Spleen (tissue), 11 donors: ENCODE data around the gene GNRH2. TPM values are rescaled to one million over a fixed set of nuclear protein-coding genes. Genes with fewer than 3 reads are reported as not detected.
A peak's percentile ranks its signal among the peaks of the same experiment; 100 is the strongest.
"Not testable (repeated sequence)": the region's sequence is repeated elsewhere in the genome, so short reads cannot be mapped to it uniquely, and the experiment has no call there.

Experiments used
- DNase-seq: peaks from one replicate; pipeline ENCODE4 v3.0.0-alpha.2; 2020
- H3K27ac ChIP-seq, 8 donors: fragments of 200-600 bp; sonication (generic) in 7 of 8; 1 replicate in 4 of 8; 2 replicates in 4 of 8; pipeline versions ENCODE4 v1.5.0 to v1.8.0; 2016 to 2021; ENCODE audit warnings: inconsistent platforms in 4 of 8, mild to moderate bottlenecking in 4 of 8, moderate library complexity in 1 of 8
- H3K27me3 ChIP-seq, 7 donors: fragments of 200-600 bp; sonication (generic) in 6 of 7; replicated peaks in 1 of 7; 1 replicate in 4 of 7; 2 replicates in 3 of 7; pipeline versions ENCODE4 v1.5.0 to v1.8.0; 2016 to 2021; ENCODE audit warnings: inconsistent platforms in 3 of 7, mild to moderate bottlenecking in 1 of 7
- H3K36me3 ChIP-seq, 6 donors: fragments of 200-600 bp; sonication (generic) in 5 of 6; 1 replicate in 4 of 6; 2 replicates in 2 of 6; pipeline versions ENCODE4 v1.5.0 to v1.8.0; 2016 to 2021; ENCODE audit warnings: inconsistent platforms in 2 of 6
- H3K4me1 ChIP-seq, 6 donors: fragments of 200-600 bp; sonication (generic) in 5 of 6; 1 replicate in 3 of 6; 2 replicates in 3 of 6; pipeline versions ENCODE4 v1.5.0 to v1.8.0; 2016 to 2021; ENCODE audit warnings: inconsistent platforms in 3 of 6
- H3K4me3 ChIP-seq, 8 donors: fragments of 200-600 bp; sonication (generic) in 7 of 8; 1 replicate in 4 of 8; 2 replicates in 4 of 8; pipeline versions ENCODE4 v1.5.0 to v1.8.0; 2016 to 2021; ENCODE audit warnings: inconsistent platforms in 4 of 8, mild to moderate bottlenecking in 4 of 8, moderate library complexity in 2 of 8
- H3K9me3 ChIP-seq, 8 donors: fragments of 200-600 bp; sonication (generic) in 7 of 8; 1 replicate in 4 of 8; 2 replicates in 4 of 8; pipeline versions ENCODE4 v1.5.0 to v1.8.0; 2016 to 2021; ENCODE audit warnings: inconsistent platforms in 4 of 8
- POLR2A ChIP-seq, 3 donors: fragments of 450-650 bp; IDR thresholded peaks; one replicate each; pipeline ENCODE4 v1.5.1; 2017; ENCODE audit warnings: antibody characterized with exemption in 3 of 3, mild to moderate bottlenecking in 1 of 3
- POLR2AphosphoS5 ChIP-seq, 3 donors: sonication (generic); formaldehyde crosslinking; IDR thresholded peaks; one replicate each; pipeline ENCODE4 v1.5.1; 2017; ENCODE audit warnings: antibody characterized with exemption in 3 of 3
- WGBS, 5 donors: extraction: QIAGEN DNeasy Blood & Tissue Kit in 3 of 5; methylation state at CpG; one replicate each; pipeline versions ENCODE4 v1.1.5 to v1.1.7; 2013 to 2018; 5-methylcytosine and 5-hydroxymethylcytosine counted together
- intact Hi-C: fragments of 100-400 bp; cut with DNase I; formaldehyde crosslinking; loops from one replicate; pipeline ENCODE4 v1.15.0; 2023; ENCODE audit warnings: low total_unique reads
- polyA plus RNA-seq, 3 donors: library from polyadenylated mRNA; stranded (reverse); fragments of 200-250 nt; gene quantifications; one replicate each; pipeline ENCODE4 v1.2.1, GENCODE V29; 2013
- total RNA-seq, 7 donors: library from RNA; depleted of rRNA in 3 of 7; stranded (reverse); fragments of >200 nt in 3 of 7; fragmentation: NEBNext Ultra II Directional in 4 of 7; extraction: Animal tissue kit (Norgen Biotek cat#: 25700) in 4 of 7; gene quantifications; one replicate each; pipeline versions ENCODE4 v1.1.0 to v1.2.1, GENCODE V29; 2016 to 2021
- TF ChIP-seq, protein P1 (sequence below), 11 experiments: fragments of 200-600 bp in 7 of 11; fragments of 450-650 bp in 4 of 11; sonication (generic) in 4 of 11; IDR thresholded peaks in 8 of 11; conservative IDR thresholded peaks in 3 of 11; 1 replicate in 7 of 11; 2 replicates in 4 of 11; pipeline versions ENCODE4 v1.4.0 to v1.8.0; 2016 to 2021; ENCODE audit warnings: antibody characterized with exemption in 11 of 11, inconsistent platforms in 4 of 11, mild to moderate bottlenecking in 1 of 11
- donor health status: healthy with polysubstance abuse.
- donor health status: DM: no; HTN: no; CAD: no; lungs with moderate emphysema.
- donor health status: DM: no; HTN: no; CAD: no.
- donor health status: Bipolar disorder and iron deficiency.
- donor health status: healthy.
- donor health status: DM: no; HTN: no; CAD: no.
- donor health status: DM: yes; HTN: yes; CAD: no.

The GNRH2 gene
- total and polyA plus RNA-seq, 10 donors, result 0.70 to 1.7 (median 1.0) TPM; not detected in 6

DNA sequence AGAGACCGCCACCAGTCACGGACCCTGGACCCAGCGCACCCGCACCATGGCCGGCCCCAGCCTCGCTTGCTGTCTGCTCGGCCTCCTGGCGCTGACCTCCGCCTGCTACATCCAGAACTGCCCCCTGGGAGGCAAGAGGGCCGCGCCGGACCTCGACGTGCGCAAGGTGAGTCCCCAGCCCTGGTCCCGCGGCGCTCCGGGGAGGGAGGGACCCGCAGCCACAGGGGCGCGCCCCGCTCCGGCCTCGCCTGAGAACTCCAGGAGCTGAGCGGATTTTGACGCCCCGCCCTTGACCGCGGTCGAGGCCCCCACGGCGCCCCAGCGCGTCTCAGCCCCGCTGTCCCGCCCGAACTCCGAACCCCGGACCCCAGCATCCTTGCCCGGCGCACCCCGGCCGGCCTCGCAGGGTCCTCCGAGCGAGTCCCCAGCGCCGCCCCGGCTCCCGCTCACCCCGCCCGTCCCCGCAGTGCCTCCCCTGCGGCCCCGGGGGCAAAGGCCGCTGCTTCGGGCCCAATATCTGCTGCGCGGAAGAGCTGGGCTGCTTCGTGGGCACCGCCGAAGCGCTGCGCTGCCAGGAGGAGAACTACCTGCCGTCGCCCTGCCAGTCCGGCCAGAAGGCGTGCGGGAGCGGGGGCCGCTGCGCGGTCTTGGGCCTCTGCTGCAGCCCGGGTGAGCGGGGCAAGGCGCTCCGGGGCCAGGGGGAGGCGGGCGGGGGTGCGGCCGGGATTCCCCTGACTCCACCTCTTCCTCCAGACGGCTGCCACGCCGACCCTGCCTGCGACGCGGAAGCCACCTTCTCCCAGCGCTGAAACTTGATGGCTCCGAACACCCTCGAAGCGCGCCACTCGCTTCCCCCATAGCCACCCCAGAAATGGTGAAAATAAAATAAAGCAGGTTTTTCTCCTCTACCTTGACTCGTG is 28.4 kb downstream of the GNRH2 start, which contains the start of gene OXT:
TSS of gene OXT (plus strand) at position 11 of the 920 bp plus-strand sequence. CDS start at position 47, 36 bp downstream.
- peak within 1 kb of the TSS; percentile 44 to 81 (median 54) for H3K4me3 ChIP-seq
- peak in 2 of 3 donors; percentile 47 to 54 for TF ChIP-seq POLR2AphosphoS5 (IDR thresholded peaks at IDR 0.05)
- TF ChIP-seq, protein P1, sequence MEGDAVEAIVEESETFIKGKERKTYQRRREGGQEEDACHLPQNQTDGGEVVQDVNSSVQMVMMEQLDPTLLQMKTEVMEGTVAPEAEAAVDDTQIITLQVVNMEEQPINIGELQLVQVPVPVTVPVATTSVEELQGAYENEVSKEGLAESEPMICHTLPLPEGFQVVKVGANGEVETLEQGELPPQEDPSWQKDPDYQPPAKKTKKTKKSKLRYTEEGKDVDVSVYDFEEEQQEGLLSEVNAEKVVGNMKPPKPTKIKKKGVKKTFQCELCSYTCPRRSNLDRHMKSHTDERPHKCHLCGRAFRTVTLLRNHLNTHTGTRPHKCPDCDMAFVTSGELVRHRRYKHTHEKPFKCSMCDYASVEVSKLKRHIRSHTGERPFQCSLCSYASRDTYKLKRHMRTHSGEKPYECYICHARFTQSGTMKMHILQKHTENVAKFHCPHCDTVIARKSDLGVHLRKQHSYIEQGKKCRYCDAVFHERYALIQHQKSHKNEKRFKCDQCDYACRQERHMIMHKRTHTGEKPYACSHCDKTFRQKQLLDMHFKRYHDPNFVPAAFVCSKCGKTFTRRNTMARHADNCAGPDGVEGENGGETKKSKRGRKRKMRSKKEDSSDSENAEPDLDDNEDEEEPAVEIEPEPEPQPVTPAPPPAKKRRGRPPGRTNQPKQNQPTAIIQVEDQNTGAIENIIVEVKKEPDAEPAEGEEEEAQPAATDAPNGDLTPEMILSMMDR (IDR thresholded peaks at IDR 0.05 in 8 of 11, conservative IDR thresholded peaks at IDR 0.05 in 3 of 11), result no peak
- WGBS, 5 donors, result 7 to 21% (median 8%) methylated on average over 30 to 95 of the region's 95 CpGs
- intact Hi-C loops, result no loop called here
- peak within 1 kb of the TSS in 3 of 8 donors; percentile 53 to 71 (median 54) for H3K27ac ChIP-seq
- H3K4me1 ChIP-seq, result peaks cover 0 to 24% (median 16%) of the 10 kb centered on the region in 6 donors
- peaks cover 0 to 44% (median 19%) of the 10 kb centered on the region in 7 donors for H3K27me3 ChIP-seq
- peak; percentile 91 for DNase-seq
- H3K9me3 ChIP-seq, result no peaks in the 10 kb centered on the region
- no peaks in the 10 kb centered on the region for H3K36me3 ChIP-seq

DNA sequence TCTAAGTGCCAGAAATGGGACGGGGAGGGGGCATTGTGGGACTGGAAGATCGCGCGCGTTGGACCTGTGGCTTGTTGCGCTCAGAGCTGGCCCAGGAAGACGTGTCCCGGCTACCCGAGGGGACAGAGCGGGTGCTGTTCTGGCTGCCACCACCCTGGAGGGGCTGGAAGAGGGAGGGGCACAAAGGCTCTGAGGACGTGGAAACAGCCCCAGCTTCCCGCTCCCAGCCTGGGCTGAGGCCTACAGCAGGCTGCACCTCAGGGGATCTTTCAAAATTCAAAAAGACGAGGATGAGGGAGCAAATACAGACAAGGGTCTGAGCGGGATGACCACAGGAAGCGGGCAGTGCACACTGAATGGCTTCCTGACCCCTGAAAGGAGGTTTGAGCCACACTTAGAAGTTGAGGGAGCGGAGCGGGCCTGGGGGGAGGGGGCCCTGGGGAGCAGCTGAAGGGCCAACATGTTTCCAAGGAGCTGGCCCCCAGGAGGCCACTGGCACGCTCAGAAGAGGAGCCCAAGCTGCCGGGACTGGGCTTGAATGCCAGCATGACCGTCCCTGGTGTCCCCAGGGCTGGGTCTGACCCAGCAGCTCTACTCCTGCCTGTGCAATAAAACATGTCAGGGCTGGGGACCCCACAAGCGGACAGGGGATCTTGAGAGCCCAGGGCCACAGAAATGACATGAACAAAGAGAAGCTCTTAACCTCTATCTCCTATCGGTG is 29.3 kb downstream of the GNRH2 start:
- intact Hi-C loops, result no loop called here
- Histone ChIP-seq H3K27ac (peak overlapping the region in 2 of 8 donors; percentile 53 to 71), H3K4me1 (peaks cover 0 to 30% (median 16%) of the 10 kb centered on the region in 6 donors), H3K27me3 (peaks cover 0 to 50% (median 19%) of the 10 kb centered on the region in 7 donors), H3K4me3 (peak overlapping the region in 5 of 8 donors; percentile 53 to 81 (median 60)), H3K9me3 (no peaks in the 10 kb centered on the region), H3K36me3 (no peaks in the 10 kb centered on the region)
- TF ChIP-seq, protein P1 (IDR thresholded peaks at IDR 0.05 in 8 of 11, conservative IDR thresholded peaks at IDR 0.05 in 3 of 11), result no peak
- TF ChIP-seq POLR2AphosphoS5 (IDR thresholded peaks at IDR 0.05) (no peak), POLR2A (IDR thresholded peaks at IDR 0.05) (no peak)
- 77 to 81% (median 80%) methylated on average over 16 to 22 of the region's 22 CpGs for WGBS, 5 donors
- DNase-seq, result peak; percentile 42

DNA sequence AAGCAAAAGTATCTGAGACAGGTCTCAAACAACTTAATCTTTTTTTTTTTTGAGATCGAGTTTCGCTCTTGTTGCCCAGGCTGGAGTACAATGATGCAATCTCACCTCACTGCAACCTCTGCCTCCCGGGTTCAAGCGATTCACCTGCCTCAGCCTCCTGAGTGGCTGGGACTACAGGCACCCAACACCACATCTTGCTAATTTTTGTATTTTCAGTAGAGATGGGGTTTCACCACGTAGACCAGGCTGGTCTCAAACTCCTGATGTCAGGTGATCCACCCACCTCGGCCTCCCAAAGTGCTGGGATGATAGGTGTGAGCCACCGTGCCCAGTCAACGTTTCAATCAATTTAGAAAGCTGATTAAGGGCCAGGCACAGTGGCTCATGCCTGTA is 29.8 kb downstream of the GNRH2 start:
- H3K27ac ChIP-seq, intact Hi-C loops, DNase-seq, H3K4me3 ChIP-seq, H3K36me3 ChIP-seq, H3K9me3 ChIP-seq: not testable (repeated sequence)
- peaks cover 0 to 56% (median 25%) of the 10 kb centered on the region in 7 donors for H3K27me3 ChIP-seq
- H3K4me1 ChIP-seq, result peaks cover 0 to 30% (median 16%) of the 10 kb centered on the region in 6 donors
- WGBS, 5 donors, result 84 to 96% (median 91%) methylated on average over 8 of the region's 8 CpGs

DNA sequence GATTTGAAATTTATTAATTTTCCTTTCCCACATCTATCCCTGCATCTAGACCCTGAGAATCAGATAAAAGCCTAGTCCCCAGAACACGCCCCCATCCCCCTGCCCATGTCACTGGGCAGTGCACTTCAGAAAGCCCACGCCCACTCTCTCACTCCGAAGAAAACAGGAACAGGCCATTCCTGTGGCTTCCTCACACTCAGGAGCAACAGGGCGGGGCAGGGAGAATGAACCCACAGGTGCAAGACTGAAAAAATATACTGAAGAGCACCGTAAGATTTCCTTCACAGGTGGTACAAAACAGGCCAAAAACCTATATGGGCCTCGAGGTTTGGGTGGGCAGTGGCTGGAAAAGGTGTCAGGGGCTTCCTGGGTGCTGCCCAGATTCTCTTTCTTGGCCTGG is 31.4 kb downstream of the GNRH2 start:
- no peak for DNase-seq
- 28 to 54% (median 36%) methylated on average over 6 of the region's 6 CpGs for whole genome bisulfite sequencing, 5 donors
- intact Hi-C loops, result no loop called here
- Histone ChIP-seq H3K9me3 (no peaks in the 10 kb centered on the region), H3K4me1 (peaks cover 0 to 30% (median 16%) of the 10 kb centered on the region in 6 donors), H3K4me3 (no peak overlapping the region), H3K27ac (no peak overlapping the region), H3K36me3 (no peaks in the 10 kb centered on the region), H3K27me3 (peaks cover 0 to 68% (median 25%) of the 10 kb centered on the region in 7 donors)
- TF ChIP-seq, protein P1 (IDR thresholded peaks at IDR 0.05 in 8 of 11, conservative IDR thresholded peaks at IDR 0.05 in 3 of 11), result no peak
- TF ChIP-seq POLR2AphosphoS5 (IDR thresholded peaks at IDR 0.05), result no peak

DNA sequence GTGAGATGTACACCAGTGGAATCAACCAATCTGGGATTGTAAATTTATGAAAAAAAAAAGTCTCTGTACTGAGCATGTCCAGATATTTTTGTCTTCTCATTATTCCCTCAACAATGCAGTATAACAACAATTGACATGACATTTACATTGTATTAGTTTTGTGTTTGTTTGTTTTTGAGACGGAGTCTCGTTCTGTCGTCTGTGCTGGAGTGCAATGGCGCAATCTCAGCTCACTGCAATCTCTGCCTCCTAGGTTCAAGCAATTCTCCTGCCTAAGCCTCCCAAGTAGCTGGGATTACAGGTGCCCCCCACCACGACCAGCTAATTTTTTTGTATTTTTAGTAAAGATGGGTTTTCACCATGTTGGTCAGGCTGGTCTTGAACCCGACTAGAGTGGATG is 31.9 kb downstream of the GNRH2 start:
- H3K36me3 ChIP-seq, intact Hi-C loops, H3K27ac ChIP-seq, DNase-seq, H3K4me3 ChIP-seq, H3K9me3 ChIP-seq: not testable (repeated sequence)
- 75 to 84% (median 80%) methylated on average over 6 of the region's 6 CpGs for WGBS, 5 donors
- Histone ChIP-seq H3K27me3 (peaks cover 0 to 73% (median 27%) of the 10 kb centered on the region in 7 donors), H3K4me1 (peaks cover 0 to 30% (median 16%) of the 10 kb centered on the region in 6 donors)
